ENCODE results near the gene CTU1. TPM values are rescaled to one million over a fixed set of nuclear protein-coding genes. Genes with fewer than 3 reads are reported as not detected.

Gene CTU1
- total and polyA plus RNA-seq, 2 experiments from 2014 or later = 6.7 to 15.9 TPM

GRCh38 chr19:51070334-51071094, 37.7 kb downstream of the CTU1 start:
- Histone ChIP-seq H3K4me3 (no peak overlapping the region), H2AFZ (no peak overlapping the region), H3K27ac (no peak overlapping the region), H3K9me3 (ENCODE audit: low read depth) (peaks cover 6% of the 10 kb centered on the region), H3K4me2 (no peak overlapping the region), H3K9me2 (replicated peaks; ENCODE audit: insufficient read depth) (no peaks in the 10 kb centered on the region), H3K36me3 (replicated peaks; ENCODE audit: insufficient read depth, low read depth) (no peaks in the 10 kb centered on the region), H3K4me1 (ENCODE audit: insufficient read depth) (peaks cover 1% of the 10 kb centered on the region), H4K20me1 (ENCODE audit: insufficient read depth, poor library complexity, severe bottlenecking) (no peaks in the 10 kb centered on the region), H3K27me3 (no peaks in the 10 kb centered on the region), H3K79me2 (no peaks in the 10 kb centered on the region)
- DNase-seq (ENCODE audit: low spot score) = no peak
- 80% methylated on average over 5 of the region's 5 CpGs for WGBS (ENCODE audit: low lambda C conversion rate, missing lambda C conversion rate)
- TF ChIP-seq EZH2 (IDR thresholded peaks at IDR 0.05; ENCODE audit: borderline replicate concordance) (no peak), EZH2phosphoT487 (IDR thresholded peaks at IDR 0.05; ENCODE audit: low read depth, severe bottlenecking, unreplicated experiment) (no peak), CTCF (IDR thresholded peaks at IDR 0.05; ENCODE audit: poor library complexity) (no peak)

- Histone ChIP-seq H3K4me3 (no peak overlapping the region), H3K27me3 (no peaks in the 10 kb centered on the region), H3K36me3 (replicated peaks; ENCODE audit: insufficient read depth, low read depth) (no peaks in the 10 kb centered on the region), H3K79me2 (no peaks in the 10 kb centered on the region), H3K27ac (no peak overlapping the region), H3K4me1 (ENCODE audit: insufficient read depth) (peaks cover 7% of the 10 kb centered on the region), H3K4me2 (no peak overlapping the region), H4K20me1 (ENCODE audit: insufficient read depth, poor library complexity, severe bottlenecking) (no peaks in the 10 kb centered on the region), H3K9me2 (replicated peaks; ENCODE audit: insufficient read depth) (no peaks in the 10 kb centered on the region), H2AFZ (no peak overlapping the region), H3K9me3 (ENCODE audit: low read depth) (no peaks in the 10 kb centered on the region)
- TF ChIP-seq EZH2phosphoT487 (IDR thresholded peaks at IDR 0.05; ENCODE audit: low read depth, severe bottlenecking, unreplicated experiment) (no peak), CTCF (IDR thresholded peaks at IDR 0.05; ENCODE audit: poor library complexity) (no peak), EZH2 (IDR thresholded peaks at IDR 0.05; ENCODE audit: borderline replicate concordance) (no peak)
- WGBS (ENCODE audit: low lambda C conversion rate, missing lambda C conversion rate) = 76% methylated on average over 7 of the region's 7 CpGs
- no peak for DNase-seq (ENCODE audit: low spot score)
These were observed 41.6 kb downstream of the CTU1 start for GRCh38 chr19:51066393-51067186.

GRCh38 chr19:51065221-51065960, 42.8 kb downstream of the CTU1 start:
- Histone ChIP-seq H4K20me1 (ENCODE audit: insufficient read depth, poor library complexity, severe bottlenecking) (no peaks in the 10 kb centered on the region), H3K4me1 (ENCODE audit: insufficient read depth) (peaks cover 7% of the 10 kb centered on the region), H3K4me3 (peak overlapping the region; percentile 49), H3K27ac (no peak overlapping the region), H3K4me2 (peak overlapping the region; percentile 96), H3K9me3 (ENCODE audit: low read depth) (no peaks in the 10 kb centered on the region), H2AFZ (peak overlapping the region; percentile 78), H3K27me3 (no peaks in the 10 kb centered on the region), H3K9me2 (replicated peaks; ENCODE audit: insufficient read depth) (no peaks in the 10 kb centered on the region), H3K79me2 (no peaks in the 10 kb centered on the region), H3K36me3 (replicated peaks; ENCODE audit: insufficient read depth, low read depth) (no peaks in the 10 kb centered on the region)
- no peak for TF ChIP-seq EZH2 (IDR thresholded peaks at IDR 0.05; ENCODE audit: borderline replicate concordance)
- TF ChIP-seq EZH2phosphoT487 (IDR thresholded peaks at IDR 0.05; ENCODE audit: low read depth, severe bottlenecking, unreplicated experiment) = no peak
- no peak for TF ChIP-seq CTCF (IDR thresholded peaks at IDR 0.05; ENCODE audit: poor library complexity)
- 14% methylated on average over 14 of the region's 25 CpGs for WGBS (ENCODE audit: low lambda C conversion rate, missing lambda C conversion rate)
- no peak for DNase-seq (ENCODE audit: low spot score)
